Liver (tissue), 3 donors: Measurements from ENCODE around the gene PTPRN2.

ENCODE experiments used
- EGR1 ChIP-seq, 2 donors: IDR thresholded peaks; 2 replicates each; pipeline ENCODE4 v1.6.1; 2016 to 2018; ENCODE audit warnings: antibody characterized with exemption in 2 of 2, low read depth in 2 of 2
- GABPA ChIP-seq, 2 donors: IDR thresholded peaks in 1 of 2; conservative IDR thresholded peaks in 1 of 2; 2 replicates each; pipeline ENCODE4 v1.6.1; 2016; ENCODE audit warnings: antibody characterized with exemption in 2 of 2, mild to moderate bottlenecking in 1 of 2, moderate library complexity in 1 of 2
- JUND ChIP-seq, 2 donors: IDR thresholded peaks; 2 replicates each; pipeline ENCODE4 v1.6.1; 2016; ENCODE audit warnings: antibody characterized with exemption in 2 of 2
- NR2F2 ChIP-seq: IDR thresholded peaks from 2 replicates; pipeline ENCODE4 v1.6.1; 2016; ENCODE audit warnings: antibody characterized with exemption
- RAD21 ChIP-seq, 2 donors: IDR thresholded peaks; 2 replicates each; pipeline ENCODE4 v1.6.1; 2016; ENCODE audit warnings: antibody characterized with exemption in 2 of 2, mild to moderate bottlenecking in 2 of 2
- RXRA ChIP-seq, 2 donors: IDR thresholded peaks; 2 replicates each; pipeline ENCODE4 v1.6.1; 2017 to 2018; ENCODE audit warnings: antibody characterized with exemption in 2 of 2, mild to moderate bottlenecking in 1 of 2
- SP1 ChIP-seq: IDR thresholded peaks from 2 replicates; pipeline ENCODE4 v1.6.1; 2018; ENCODE audit warnings: antibody characterized with exemption, mild to moderate bottlenecking
- TAF1 ChIP-seq: conservative IDR thresholded peaks from 2 replicates; pipeline ENCODE4 v1.6.1; 2016; ENCODE audit warnings: antibody characterized with exemption, mild to moderate bottlenecking
- YY1 ChIP-seq: IDR thresholded peaks from 2 replicates; pipeline ENCODE4 v1.6.1; 2016; ENCODE audit warnings: antibody characterized with exemption, mild to moderate bottlenecking
- TF ChIP-seq, protein P1 (sequence below): fragments of 150-350 bp; IDR thresholded peaks from 2 replicates; pipeline ENCODE4 v1.5.1; 2017; ENCODE audit warnings: improper control_type of control experiment, low read depth, low read length; ENCODE audit not compliant: missing input control
- TF ChIP-seq, protein P2 (sequence below): IDR thresholded peaks from 2 replicates; pipeline ENCODE4 v1.6.1; 2016; ENCODE audit warnings: antibody characterized with exemption, mild to moderate bottlenecking
- TF ChIP-seq, protein P3 (sequence below): IDR thresholded peaks from 2 replicates; pipeline ENCODE4 v1.6.1; 2016; ENCODE audit warnings: antibody characterized with exemption
- donor health status: healthy.
- donor health status: healthy.

DNA sequence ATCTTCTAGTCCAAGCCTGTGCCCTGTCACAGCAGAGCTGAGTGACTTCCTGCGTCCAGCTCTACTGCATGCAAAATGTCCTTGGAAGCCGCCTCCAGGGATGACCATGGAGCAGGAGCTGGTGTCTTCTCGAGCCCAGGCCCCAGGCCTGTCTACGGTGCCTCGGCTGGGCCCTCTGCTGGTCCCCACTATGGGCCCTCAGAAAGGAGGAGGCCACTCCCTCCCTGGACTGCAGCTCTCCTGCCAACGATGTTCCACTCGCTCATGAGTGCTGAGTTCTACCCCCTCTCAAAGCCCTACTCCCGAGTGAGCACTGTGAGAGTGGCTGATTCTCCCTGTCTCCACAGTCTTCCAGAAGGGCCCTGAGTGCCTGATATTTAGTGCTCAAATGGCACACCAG is 504.9 kb downstream of the PTPRN2 start:
- no peak for TF ChIP-seq TAF1
- TF ChIP-seq, protein P1, sequence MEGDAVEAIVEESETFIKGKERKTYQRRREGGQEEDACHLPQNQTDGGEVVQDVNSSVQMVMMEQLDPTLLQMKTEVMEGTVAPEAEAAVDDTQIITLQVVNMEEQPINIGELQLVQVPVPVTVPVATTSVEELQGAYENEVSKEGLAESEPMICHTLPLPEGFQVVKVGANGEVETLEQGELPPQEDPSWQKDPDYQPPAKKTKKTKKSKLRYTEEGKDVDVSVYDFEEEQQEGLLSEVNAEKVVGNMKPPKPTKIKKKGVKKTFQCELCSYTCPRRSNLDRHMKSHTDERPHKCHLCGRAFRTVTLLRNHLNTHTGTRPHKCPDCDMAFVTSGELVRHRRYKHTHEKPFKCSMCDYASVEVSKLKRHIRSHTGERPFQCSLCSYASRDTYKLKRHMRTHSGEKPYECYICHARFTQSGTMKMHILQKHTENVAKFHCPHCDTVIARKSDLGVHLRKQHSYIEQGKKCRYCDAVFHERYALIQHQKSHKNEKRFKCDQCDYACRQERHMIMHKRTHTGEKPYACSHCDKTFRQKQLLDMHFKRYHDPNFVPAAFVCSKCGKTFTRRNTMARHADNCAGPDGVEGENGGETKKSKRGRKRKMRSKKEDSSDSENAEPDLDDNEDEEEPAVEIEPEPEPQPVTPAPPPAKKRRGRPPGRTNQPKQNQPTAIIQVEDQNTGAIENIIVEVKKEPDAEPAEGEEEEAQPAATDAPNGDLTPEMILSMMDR: no peak
- no peak for TF ChIP-seq JUND (IDR thresholded peaks at IDR 0.05)
- TF ChIP-seq RAD21 (IDR thresholded peaks at IDR 0.05): no peak
- TF ChIP-seq NR2F2: no peak
- no peak for TF ChIP-seq SP1
- TF ChIP-seq, protein P2, sequence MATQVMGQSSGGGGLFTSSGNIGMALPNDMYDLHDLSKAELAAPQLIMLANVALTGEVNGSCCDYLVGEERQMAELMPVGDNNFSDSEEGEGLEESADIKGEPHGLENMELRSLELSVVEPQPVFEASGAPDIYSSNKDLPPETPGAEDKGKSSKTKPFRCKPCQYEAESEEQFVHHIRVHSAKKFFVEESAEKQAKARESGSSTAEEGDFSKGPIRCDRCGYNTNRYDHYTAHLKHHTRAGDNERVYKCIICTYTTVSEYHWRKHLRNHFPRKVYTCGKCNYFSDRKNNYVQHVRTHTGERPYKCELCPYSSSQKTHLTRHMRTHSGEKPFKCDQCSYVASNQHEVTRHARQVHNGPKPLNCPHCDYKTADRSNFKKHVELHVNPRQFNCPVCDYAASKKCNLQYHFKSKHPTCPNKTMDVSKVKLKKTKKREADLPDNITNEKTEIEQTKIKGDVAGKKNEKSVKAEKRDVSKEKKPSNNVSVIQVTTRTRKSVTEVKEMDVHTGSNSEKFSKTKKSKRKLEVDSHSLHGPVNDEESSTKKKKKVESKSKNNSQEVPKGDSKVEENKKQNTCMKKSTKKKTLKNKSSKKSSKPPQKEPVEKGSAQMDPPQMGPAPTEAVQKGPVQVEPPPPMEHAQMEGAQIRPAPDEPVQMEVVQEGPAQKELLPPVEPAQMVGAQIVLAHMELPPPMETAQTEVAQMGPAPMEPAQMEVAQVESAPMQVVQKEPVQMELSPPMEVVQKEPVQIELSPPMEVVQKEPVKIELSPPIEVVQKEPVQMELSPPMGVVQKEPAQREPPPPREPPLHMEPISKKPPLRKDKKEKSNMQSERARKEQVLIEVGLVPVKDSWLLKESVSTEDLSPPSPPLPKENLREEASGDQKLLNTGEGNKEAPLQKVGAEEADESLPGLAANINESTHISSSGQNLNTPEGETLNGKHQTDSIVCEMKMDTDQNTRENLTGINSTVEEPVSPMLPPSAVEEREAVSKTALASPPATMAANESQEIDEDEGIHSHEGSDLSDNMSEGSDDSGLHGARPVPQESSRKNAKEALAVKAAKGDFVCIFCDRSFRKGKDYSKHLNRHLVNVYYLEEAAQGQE: no peak
- TF ChIP-seq EGR1 (IDR thresholded peaks at IDR 0.05; ENCODE audit: low read depth in 2 of 2): no peak
- TF ChIP-seq YY1: no peak
- no peak for TF ChIP-seq GABPA (IDR thresholded peaks at IDR 0.05 in 1 of 2, conservative IDR thresholded peaks at IDR 0.05 in 1 of 2)
- TF ChIP-seq, protein P3, sequence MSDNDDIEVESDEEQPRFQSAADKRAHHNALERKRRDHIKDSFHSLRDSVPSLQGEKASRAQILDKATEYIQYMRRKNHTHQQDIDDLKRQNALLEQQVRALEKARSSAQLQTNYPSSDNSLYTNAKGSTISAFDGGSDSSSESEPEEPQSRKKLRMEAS: no peak
- TF ChIP-seq RXRA (IDR thresholded peaks at IDR 0.05): no peak
